IMR-90 (cell line): ENCODE results near the gene CROT. TPM values are rescaled to one million over a fixed set of nuclear protein-coding genes. Genes with fewer than 3 reads are reported as not detected.

Experiments
- ATAC-seq: fragments of 200-7000 bp; cut with Tn5 transposase; 2 replicates; pipeline ENCODE4 v1.9.1; 2020; ENCODE audit warnings: low read depth, mild to moderate bottlenecking, moderate library complexity
- BruUV-seq: library from RNA; stranded (reverse); fragments of 400-500 nt; replicated peaks from 2 replicates; lab custom pipeline; 2021; lab: Mats Ljungman, UMichigan
- CTCF ChIA-PET: fragments of 300-600 bp; formaldehyde crosslinking; extraction: SDS; loops from one replicate; lab custom pipeline; 2021; ENCODE audit warnings: antibody characterized with exemption; lab: Yijun Ruan, JAX
- POLR2A ChIA-PET: fragments of 300-600 bp; sonication (Branson Sonifier 250); formaldehyde crosslinking; loops from one replicate; lab custom pipeline; 2022; ENCODE audit warnings: antibody characterized with exemption; ENCODE audit not compliant: unreplicated experiment; lab: Charles Lee
- DNase-seq: peaks from one replicate; pipeline ENCODE4 v3.0.0; 2013
- H2AFZ ChIP-seq: replicated peaks from 2 replicates; pipeline ENCODE3; 2013; ENCODE audit warnings: low read length, mild to moderate bottlenecking; ENCODE audit not compliant: poor library complexity
- H2AK5ac ChIP-seq: 2 replicates; pipeline ENCODE4 v1.6.1; 2013; ENCODE audit warnings: low read depth, low read length, inconsistent platforms
- H2AK9ac ChIP-seq: replicated peaks from 2 replicates; pipeline ENCODE3; 2013; ENCODE audit warnings: mild to moderate bottlenecking, low read depth, low read length, moderate library complexity; ENCODE audit not compliant: poor library complexity
- H2BK120ac ChIP-seq: 2 replicates; pipeline ENCODE4 v1.6.1; 2013; ENCODE audit warnings: low read depth, low read length, inconsistent platforms
- H2BK15ac ChIP-seq: 3 replicates; pipeline ENCODE4 v1.6.1; 2013; ENCODE audit warnings: low read depth, low read length, inconsistent platforms
- H2BK20ac ChIP-seq: 2 replicates; pipeline ENCODE4 v1.6.1; 2013; ENCODE audit warnings: low read depth, mild to moderate bottlenecking, inconsistent platforms, low read length, moderate library complexity
- H2BK5ac ChIP-seq: 2 replicates; pipeline ENCODE4 v1.6.1; 2013; ENCODE audit warnings: mild to moderate bottlenecking, low read depth, low read length, inconsistent platforms; ENCODE audit not compliant: poor library complexity, severe bottlenecking
- H3K14ac ChIP-seq: replicated peaks from 2 replicates; pipeline ENCODE4 v1.6.1; 2013; ENCODE audit warnings: low read depth, low read length, inconsistent platforms
- H3K18ac ChIP-seq: 2 replicates; pipeline ENCODE4 v1.6.1; 2013; ENCODE audit warnings: low read depth, low read length, control low read depth
- H3K23ac ChIP-seq: 2 replicates; pipeline ENCODE4 v1.6.1; 2013; ENCODE audit warnings: low read depth, low read length, inconsistent platforms
- H3K27ac ChIP-seq: 2 replicates; pipeline ENCODE4 v1.5.1; 2013; ENCODE audit warnings: mild to moderate bottlenecking, control low read depth, low read length; ENCODE audit not compliant: insufficient read depth
- H3K27me3 ChIP-seq: 2 replicates; pipeline ENCODE4 v1.6.1; 2013; ENCODE audit warnings: low read length; ENCODE audit not compliant: control insufficient read depth, insufficient read depth
- H3K36me3 ChIP-seq: 2 replicates; pipeline ENCODE4 v1.6.1; 2013; ENCODE audit warnings: low read length, mixed read lengths; ENCODE audit not compliant: control insufficient read depth, insufficient read depth
- H3K4ac ChIP-seq: 2 replicates; pipeline ENCODE4 v1.6.1; 2013; ENCODE audit warnings: low read depth, low read length, inconsistent platforms
- H3K4me1 ChIP-seq: 2 replicates; pipeline ENCODE4 v1.6.1; 2013; ENCODE audit warnings: low read length, mixed read lengths; ENCODE audit not compliant: control insufficient read depth, insufficient read depth
- H3K4me2 ChIP-seq: 2 replicates; pipeline ENCODE4 v1.6.1; 2013; ENCODE audit warnings: low read depth, mild to moderate bottlenecking, control low read depth, low read length, moderate library complexity
- H3K4me3 ChIP-seq: 2 replicates; pipeline ENCODE4 v1.5.1; 2013; ENCODE audit warnings: low read depth, mild to moderate bottlenecking, control low read depth, low read length, moderate library complexity; ENCODE audit not compliant: insufficient read depth
- H3K56ac ChIP-seq: 2 replicates; pipeline ENCODE4 v1.6.1; 2013; ENCODE audit warnings: low read length, inconsistent platforms; ENCODE audit not compliant: insufficient read depth; ENCODE audit errors: extremely low read depth
- H3K79me1 ChIP-seq, 2 experiments: 2 replicates each; pipeline ENCODE4 v1.6.1; 2013; ENCODE audit warnings: low read length in 2 of 2, inconsistent platforms in 1 of 2, low read depth in 1 of 2
- H3K9ac ChIP-seq: 2 replicates; pipeline ENCODE4 v1.6.1; 2013; ENCODE audit warnings: low read depth, low read length, control low read depth
- H3K9me1 ChIP-seq: 2 replicates; pipeline ENCODE4 v1.6.1; 2013; ENCODE audit warnings: low read length, inconsistent platforms; ENCODE audit not compliant: insufficient read depth
- H3K9me3 ChIP-seq: 2 replicates; pipeline ENCODE4 v1.6.1; 2013; ENCODE audit warnings: low read length; ENCODE audit not compliant: control insufficient read depth, insufficient read depth
- H4K20me1 ChIP-seq: 2 replicates; pipeline ENCODE4 v1.6.1; 2013; ENCODE audit warnings: low read length, inconsistent platforms; ENCODE audit not compliant: insufficient read depth
- H4K5ac ChIP-seq: 2 replicates; pipeline ENCODE4 v1.6.1; 2013; ENCODE audit warnings: mild to moderate bottlenecking, low read depth, low read length, control low read depth
- H4K8ac ChIP-seq, 2 experiments: 2 replicates each; pipeline ENCODE4 v1.6.1; 2013; ENCODE audit warnings: low read depth in 2 of 2, low read length in 2 of 2, control low read depth in 1 of 2, inconsistent platforms in 1 of 2
- H4K91ac ChIP-seq: 2 replicates; pipeline ENCODE4 v1.6.1; 2013; ENCODE audit warnings: low read depth, low read length, inconsistent platforms; ENCODE audit not compliant: insufficient read depth
- CHD1 ChIP-seq: IDR thresholded peaks from 2 replicates; pipeline ENCODE4 v1.6.1; 2012; ENCODE audit warnings: low read depth, low read length, improper control_type of control experiment
- RCOR1 ChIP-seq: IDR thresholded peaks from 2 replicates; pipeline ENCODE4 v1.6.1; 2012; ENCODE audit warnings: mild to moderate bottlenecking, low read length, improper control_type of control experiment; ENCODE audit not compliant: insufficient replicate concordance
- WGBS, 2 experiments: methylation state at CpG; one replicate each; pipeline versions ENCODE4 v1.1.5 to v1.1.7; 2013; ENCODE audit warnings: missing lambda C conversion rate in 2 of 2; ENCODE audit not compliant: insufficient read length in 1 of 2; ENCODE audit errors: extremely low coverage in 2 of 2; 5-methylcytosine and 5-hydroxymethylcytosine counted together
- dilution Hi-C: fragments of 300-500 bp; cut with HindIII; formaldehyde crosslinking; loops from one replicate; pipeline ENCODE4 v1.14.3; 2018; ENCODE audit warnings: low sequenced_read_pairs; ENCODE audit not compliant: unreplicated experiment
- in situ Hi-C: fragments of 300-500 bp; cut with MboI; formaldehyde crosslinking; loops from 3 replicates; pipeline ENCODE4 v1.14.3; 2019; ENCODE audit warnings: low sequenced_read_pairs, inconsistent platforms, mixed read lengths
- intact Hi-C: fragments of 100-400 bp; cut with micrococcal nuclease; formaldehyde crosslinking; loops from 2 replicates; pipeline ENCODE4 v1.10.0; 2022
- polyA plus RNA-seq, 3 experiments: library from polyadenylated mRNA; depleted of rRNA; stranded (reverse); fragments of >200 nt; gene quantifications; 2 replicates each; pipeline ENCODE4 v1.2.3, GENCODE V29; 2012; ENCODE audit warnings: low replicate concordance in 1 of 3
- total RNA-seq: library from RNA; depleted of rRNA; stranded (reverse); fragments of >200 nt; gene quantifications from 2 replicates; pipeline ENCODE4 v1.2.3, GENCODE V29; 2012

The CROT gene
- total and polyA plus RNA-seq, 2 of the 4 experiments (the other 2 are of a cell fraction) = 7.5 to 10.0 TPM

- H2AFZ ChIP-seq = no peak overlapping the region
- no peaks in the 10 kb centered on the region for H3K79me1 ChIP-seq
- ChIA-PET POLR2A (no interaction called here), CTCF (no interaction called here)
- H3K27ac ChIP-seq = no peak overlapping the region
- peak overlapping the region; percentile 59; the same call in 1 of the 2 replicates for H3K18ac ChIP-seq
- H3K27me3 ChIP-seq = no peaks in the 10 kb centered on the region
- BruUV-seq = no TSS peak
- in situ Hi-C loops (no loop called here), dilution Hi-C loops (no loop called here), intact Hi-C loops (no loop called here)
- peak overlapping the region; percentile 32; the same call in 1 of the 2 replicates for H2BK120ac ChIP-seq
- H4K5ac ChIP-seq = no peak overlapping the region
- H3K56ac ChIP-seq = no peak overlapping the region
- DNase-seq (no peak), ATAC-seq (no peak)
- no peaks in the 10 kb centered on the region for H3K9me1 ChIP-seq
- H2AK5ac ChIP-seq = no peak overlapping the region
- H2AK9ac ChIP-seq = no peak overlapping the region
- H3K23ac ChIP-seq = peak overlapping the region; percentile 15; the same call in 1 of the 2 replicates
- no peak overlapping the region for H4K91ac ChIP-seq
- peaks cover 33% of the 10 kb centered on the region for H3K9me3 ChIP-seq
- peak overlapping the region; percentile 20 for H2BK5ac ChIP-seq
- peak overlapping the region; percentile 40; the same call in 1 of the 2 replicates for H3K4ac ChIP-seq
- WGBS, 2 experiments = 100% methylated on average over 1 of the region's 2 CpGs; no CpG with 5 or more reads in 1 of the 2 experiments
- H2BK20ac ChIP-seq = no peak overlapping the region
- H3K4me2 ChIP-seq = no peak overlapping the region
- no peak overlapping the region for H3K14ac ChIP-seq
- no peak overlapping the region for H3K9ac ChIP-seq
- H4K20me1 ChIP-seq = no peaks in the 10 kb centered on the region
- H3K4me3 ChIP-seq = no peak overlapping the region
- H3K4me1 ChIP-seq = no peaks in the 10 kb centered on the region
- no peak overlapping the region for H2BK15ac ChIP-seq
- peaks cover 14% of the 10 kb centered on the region for H3K36me3 ChIP-seq
- no peak overlapping the region for H4K8ac ChIP-seq
- TF ChIP-seq CHD1 (no peak), RCOR1 (no peak)
Measured at GRCh38 chr7:87330942-87331341, 14.5 kb upstream of the CROT start.
